ENCODE results near the gene OSTN.
"Not testable (repeated sequence)": the region's sequence is repeated elsewhere in the genome, so short reads cannot be mapped to it uniquely, and the experiment has no call there.

OSTN gene

GRCh38 chr3:191198932-191199331 is at the start of gene OSTN:
Gene OSTN, plus strand, starts transcription at chr3:191199241. Its CDS starts 13,292 bp downstream, at chr3:191212533.
- no peak for DNase-seq

GRCh38 chr3:191151653-191152052 is 47.4 kb upstream of the OSTN start:
- no peak for DNase-seq

- DNase-seq: no peak
Observed at GRCh38 chr3:191154827-191155226, 44.2 kb upstream of the OSTN start.

GRCh38 chr3:191158247-191158646 is 40.8 kb upstream of the OSTN start:
- no peak for DNase-seq

- no peak for DNase-seq
Observed at GRCh38 chr3:191158815-191159214, 40.2 kb upstream of the OSTN start.

GRCh38 chr3:191165802-191166201 is 33.2 kb upstream of the OSTN start:
- DNase-seq: no peak

- no peak for DNase-seq
Observed at GRCh38 chr3:191166368-191166767, 32.7 kb upstream of the OSTN start.

GRCh38 chr3:191169566-191169965 is 29.5 kb upstream of the OSTN start:
- no peak for DNase-seq

GRCh38 chr3:191170097-191170496 is 28.9 kb upstream of the OSTN start:
- DNase-seq: no peak

- DNase-seq: no peak
Observed at GRCh38 chr3:191175102-191175501, 23.9 kb upstream of the OSTN start.

GRCh38 chr3:191176038-191176785 is 22.8 kb upstream of the OSTN start:
- DNase-seq: no peak

GRCh38 chr3:191185382-191185781 is 13.7 kb upstream of the OSTN start:
- not testable (repeated sequence) for DNase-seq

GRCh38 chr3:191188246-191188645 is 10.8 kb upstream of the OSTN start:
- DNase-seq: not testable (repeated sequence)

- DNase-seq: not testable (repeated sequence)
Observed at GRCh38 chr3:191192270-191192669, 6.8 kb upstream of the OSTN start.

- DNase-seq: no peak
Observed at GRCh38 chr3:191192941-191193340, 6.1 kb upstream of the OSTN start.

GRCh38 chr3:191197761-191198306 is 1.2 kb upstream of the OSTN start:
- no peak for DNase-seq

GRCh38 chr3:191198480-191198879 is 561 bp upstream of the OSTN start:
- DNase-seq: no peak

- DNase-seq: no peak
Observed at GRCh38 chr3:191210032-191210431, 11.0 kb downstream of the OSTN start.

GRCh38 chr3:191216510-191216909 is 17.5 kb downstream of the OSTN start:
- no peak for DNase-seq

- DNase-seq: no peak
Observed at GRCh38 chr3:191217301-191217700, 18.3 kb downstream of the OSTN start.

GRCh38 chr3:191220908-191221307 is 21.9 kb downstream of the OSTN start:
- no peak for DNase-seq

GRCh38 chr3:191221638-191222037 is 22.6 kb downstream of the OSTN start:
- DNase-seq: no peak

- DNase-seq: no peak
Observed at GRCh38 chr3:191227541-191227940, 28.5 kb downstream of the OSTN start.

GRCh38 chr3:191234216-191234615 is 35.2 kb downstream of the OSTN start:
- no peak for DNase-seq

All from bone marrow (tissue), 2 donors.